HG03159 (cell line): ENCODE data around the gene APLF.
"Not testable (repeated sequence)": the region's sequence is repeated elsewhere in the genome, so short reads cannot be mapped to it uniquely, and the experiment has no call there.

ENCODE experiments used
- ATAC-seq: cut with Tn5 transposase; IDR thresholded peaks from one replicate; pipeline ENCODE4 v1.9.1; 2021; ENCODE audit warnings: mild to moderate bottlenecking, moderate library complexity; ENCODE audit not compliant: unreplicated experiment

Gene APLF

DNA sequence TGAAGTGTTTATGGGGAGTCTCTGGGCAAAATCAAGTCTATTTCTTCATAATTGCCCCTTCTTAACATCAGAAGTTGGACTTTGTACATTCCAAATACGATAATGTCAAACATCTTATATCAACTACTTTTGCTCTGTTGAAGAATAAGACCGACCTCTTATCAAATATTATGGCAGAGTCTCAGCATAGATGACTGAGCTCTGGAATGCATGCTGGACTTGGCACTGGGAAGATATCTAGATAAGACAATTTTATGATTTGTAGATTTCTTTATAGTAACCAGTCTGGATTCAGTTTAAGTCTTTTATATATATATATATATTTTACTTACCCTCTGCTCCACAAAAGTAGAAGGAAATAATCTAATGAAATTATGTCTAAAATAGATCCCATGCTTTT lies 8.2 kb downstream of the APLF start:
- ATAC-seq: no peak

DNA sequence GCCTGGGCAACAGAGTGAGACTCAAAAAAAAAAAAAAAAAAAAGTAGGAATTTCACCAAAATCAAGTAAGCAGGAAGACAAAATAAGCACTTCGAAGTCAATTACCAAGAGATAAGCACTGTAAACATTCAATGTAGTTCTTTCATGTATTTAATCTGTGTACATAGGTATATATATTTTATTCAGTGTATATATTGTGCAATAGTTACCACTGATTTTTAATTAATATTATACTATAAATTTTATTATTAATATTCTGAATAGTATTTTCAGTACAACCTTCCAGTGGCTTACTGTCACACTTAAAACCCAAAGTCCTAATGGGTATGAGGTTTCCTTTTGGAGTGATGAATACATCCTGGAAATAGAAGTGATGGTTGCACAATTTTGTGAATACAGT lies 9.1 kb downstream of the APLF start:
- no peak for ATAC-seq

DNA sequence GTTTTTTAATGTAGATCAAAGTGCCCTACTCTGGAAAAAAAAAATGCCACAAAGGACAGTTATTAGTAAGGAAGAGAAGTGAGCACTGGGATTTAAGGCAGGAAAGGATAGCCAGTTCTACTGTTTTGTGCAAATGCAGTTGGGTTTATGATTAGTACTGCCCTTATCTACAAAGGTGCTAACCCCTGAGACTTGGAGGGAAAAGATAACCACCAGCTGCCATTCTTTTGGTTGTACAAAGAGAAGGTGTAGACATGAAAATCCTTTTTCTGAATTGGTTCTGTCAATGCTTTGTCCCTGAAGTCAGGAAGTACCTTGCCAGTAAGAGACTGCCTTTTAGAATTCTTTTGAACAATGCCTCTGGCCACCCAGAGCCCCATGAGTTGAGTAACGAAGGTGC lies 11.3 kb downstream of the APLF start:
- no peak for ATAC-seq

DNA sequence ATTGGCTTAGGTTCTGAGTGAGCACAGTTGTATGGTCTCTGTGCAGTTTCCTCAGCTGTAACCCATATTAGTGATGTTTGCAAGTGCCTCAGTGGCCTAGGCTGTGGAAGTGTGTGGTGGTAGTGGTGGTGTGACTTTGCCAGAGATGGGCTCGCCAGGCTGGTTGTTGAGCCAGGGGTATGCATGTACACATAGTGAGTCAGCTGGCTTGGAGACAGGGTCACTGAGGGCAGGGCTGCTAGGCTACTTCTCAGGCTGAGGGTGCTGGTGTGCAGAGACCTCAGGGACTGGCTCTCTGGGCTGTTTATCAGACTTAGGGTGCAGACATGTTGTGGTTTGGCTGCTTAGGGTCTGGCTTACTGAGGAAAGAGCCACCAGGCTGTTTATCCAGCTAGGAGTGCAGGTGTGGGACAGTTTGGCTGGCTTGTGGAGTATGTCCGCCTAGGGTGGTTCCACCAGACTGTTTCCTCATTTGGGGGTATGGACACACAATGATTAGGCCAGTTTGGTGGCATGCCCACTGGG lies 15.0 kb downstream of the APLF start:
- ATAC-seq: no peak

DNA sequence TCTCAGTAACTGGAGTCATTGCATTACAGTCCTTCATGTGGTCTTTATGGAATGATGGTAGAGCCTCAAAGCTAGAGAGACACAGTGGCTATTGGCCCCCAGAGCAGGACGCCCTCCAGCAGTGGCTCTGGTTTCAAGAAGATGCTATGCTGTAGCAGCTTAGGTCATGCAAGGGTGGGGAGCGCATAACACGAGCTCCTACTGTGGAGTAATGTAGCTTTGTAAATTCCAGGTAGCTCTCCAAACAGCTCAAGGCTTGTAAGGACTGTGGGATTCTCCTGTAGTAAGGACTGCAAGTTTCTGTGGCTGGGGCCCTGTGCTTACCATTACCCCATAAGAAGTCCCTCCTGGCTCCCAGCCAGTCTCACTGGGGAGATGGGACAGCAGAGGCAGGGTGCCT lies 15.6 kb downstream of the APLF start:
- no peak for ATAC-seq

DNA sequence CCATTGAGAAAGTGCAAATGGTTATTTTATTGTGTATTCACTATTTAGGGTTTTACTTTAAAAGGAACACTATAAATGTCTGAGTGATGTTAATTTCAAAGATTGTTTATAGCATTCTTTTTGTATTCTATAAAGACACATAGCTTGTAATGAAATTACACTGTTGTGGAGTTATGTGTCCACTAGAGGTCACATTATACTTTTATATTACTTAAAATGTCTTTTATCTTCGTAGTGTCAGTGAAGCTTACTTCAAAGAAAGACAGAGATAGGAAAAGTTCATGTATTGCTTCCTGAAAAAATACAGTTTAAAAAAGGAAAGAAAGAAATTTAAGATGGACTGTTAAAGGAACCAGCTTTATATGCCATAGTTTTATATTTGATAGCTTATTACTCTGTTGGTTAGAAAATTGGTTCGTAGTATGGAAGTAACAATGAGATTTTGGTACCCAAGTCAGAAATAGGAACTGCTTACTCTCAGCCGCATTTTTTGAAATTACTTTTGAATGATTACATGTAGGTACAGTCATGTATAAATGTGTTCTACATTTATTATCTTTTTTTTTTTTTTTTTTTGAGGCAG lies 20.5 kb downstream of the APLF start:
- peak; percentile 51 for ATAC-seq

DNA sequence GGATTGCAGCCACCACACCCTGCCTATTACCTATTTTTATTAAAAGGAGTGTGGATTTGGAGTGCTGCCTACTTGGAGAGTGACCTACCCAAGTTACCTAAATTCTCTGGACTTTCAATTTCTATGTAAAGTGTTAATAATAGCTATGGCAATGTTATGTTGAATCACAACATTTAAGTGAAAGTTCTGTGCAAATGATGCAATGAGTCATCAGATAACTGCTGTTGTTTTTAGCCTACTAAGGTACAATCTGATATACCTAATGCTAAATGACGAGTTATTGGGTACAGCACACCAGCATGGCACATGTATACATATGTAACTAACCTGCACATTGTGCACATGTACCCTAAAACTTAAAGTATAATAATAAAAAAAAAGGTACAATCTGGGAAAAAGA lies 21.2 kb downstream of the APLF start:
- not testable (repeated sequence) for ATAC-seq

DNA sequence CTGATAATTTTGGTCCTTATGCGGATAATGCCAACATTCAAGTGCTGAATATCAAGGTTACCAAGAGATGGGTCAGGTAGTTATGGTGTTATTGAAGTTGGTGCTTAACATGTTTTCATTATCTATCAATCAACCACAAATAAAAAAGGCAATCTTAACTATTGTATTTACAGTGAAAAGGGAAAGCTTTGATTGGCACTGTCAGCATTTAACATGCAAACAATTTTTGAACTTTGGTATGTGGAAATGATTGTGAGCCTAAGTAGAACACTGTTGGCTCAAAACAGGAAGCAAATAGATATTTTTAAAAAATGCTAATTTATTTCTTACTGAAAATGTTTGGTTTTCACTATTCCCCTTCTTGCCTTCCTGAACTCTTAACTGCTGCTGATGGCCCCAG lies 21.9 kb downstream of the APLF start:
- no peak for ATAC-seq

DNA sequence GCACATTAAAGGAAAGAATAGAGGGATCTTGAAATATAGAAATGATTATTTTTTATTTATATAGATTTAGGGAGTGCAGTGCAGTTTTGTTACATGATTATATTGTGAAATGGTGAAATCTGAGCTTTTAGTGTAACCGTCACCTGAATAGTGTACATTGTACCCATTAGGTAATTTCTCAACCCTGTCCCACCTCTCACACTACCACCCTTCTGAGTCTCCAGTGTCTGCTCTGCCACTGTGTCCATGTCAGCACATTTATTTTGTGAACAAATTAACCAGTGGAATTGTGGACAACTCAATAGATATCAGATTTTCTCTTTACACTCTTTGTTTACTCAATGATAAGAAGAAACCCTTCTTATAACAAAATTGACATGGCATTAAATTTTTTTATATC lies 24.2 kb downstream of the APLF start:
- ATAC-seq: no peak

DNA sequence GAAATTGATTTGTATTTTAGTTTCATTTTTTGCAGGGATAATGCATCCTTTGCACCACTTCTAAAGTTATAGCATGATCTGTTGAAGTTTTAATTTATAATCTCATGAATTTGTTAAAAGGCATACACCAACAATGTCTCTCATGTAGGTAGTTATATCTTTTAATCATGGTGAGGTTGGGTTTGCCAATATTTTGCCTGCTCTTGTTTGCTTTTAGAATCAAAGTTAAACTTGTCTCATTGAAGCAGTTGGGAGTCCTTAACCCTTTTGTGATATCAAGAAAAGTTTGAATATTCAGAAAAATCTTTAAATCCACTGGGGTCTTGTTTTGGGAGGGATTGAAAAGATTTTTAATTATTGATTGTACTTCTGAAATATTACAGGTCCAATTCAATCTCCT lies 31.7 kb downstream of the APLF start:
- no peak for ATAC-seq

DNA sequence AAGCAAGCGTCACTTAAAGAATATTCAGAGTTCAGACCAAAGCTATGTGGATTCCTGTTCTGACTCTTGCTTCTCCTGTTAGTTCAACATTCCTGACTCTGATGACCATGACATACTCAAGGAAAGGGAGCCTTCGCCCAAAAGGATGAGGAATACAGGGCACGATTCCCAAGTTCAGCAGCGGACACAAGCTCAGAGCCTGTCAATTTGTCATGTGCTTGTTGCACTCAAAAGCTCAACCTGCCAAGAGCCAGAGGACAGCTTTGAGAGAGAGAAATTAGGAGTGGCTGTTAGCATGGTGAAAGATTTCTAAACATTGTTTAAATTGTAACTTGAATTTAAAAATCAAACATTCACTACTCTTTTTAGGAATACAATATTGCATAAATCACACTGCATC lies 33.3 kb downstream of the APLF start:
- no peak for ATAC-seq

DNA sequence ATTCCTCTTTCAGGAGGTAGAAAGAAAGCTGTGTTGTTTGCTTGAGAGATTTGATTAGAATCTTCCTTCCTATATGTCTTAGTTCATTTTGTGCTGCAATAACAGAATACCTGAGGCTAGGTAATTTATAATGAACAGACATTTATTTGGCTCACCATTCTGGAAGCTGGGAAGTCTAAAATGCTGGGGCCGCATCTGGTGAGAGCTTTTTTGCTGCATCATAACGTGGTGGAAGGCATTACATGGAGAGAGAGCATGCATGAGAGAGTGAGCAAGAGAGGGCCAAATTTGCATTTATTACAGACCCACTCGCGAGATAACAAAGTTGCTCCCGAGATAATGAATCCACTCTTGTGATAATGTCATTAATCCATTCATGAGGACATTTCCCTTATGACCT lies 34.4 kb downstream of the APLF start:
- no peak for ATAC-seq

DNA sequence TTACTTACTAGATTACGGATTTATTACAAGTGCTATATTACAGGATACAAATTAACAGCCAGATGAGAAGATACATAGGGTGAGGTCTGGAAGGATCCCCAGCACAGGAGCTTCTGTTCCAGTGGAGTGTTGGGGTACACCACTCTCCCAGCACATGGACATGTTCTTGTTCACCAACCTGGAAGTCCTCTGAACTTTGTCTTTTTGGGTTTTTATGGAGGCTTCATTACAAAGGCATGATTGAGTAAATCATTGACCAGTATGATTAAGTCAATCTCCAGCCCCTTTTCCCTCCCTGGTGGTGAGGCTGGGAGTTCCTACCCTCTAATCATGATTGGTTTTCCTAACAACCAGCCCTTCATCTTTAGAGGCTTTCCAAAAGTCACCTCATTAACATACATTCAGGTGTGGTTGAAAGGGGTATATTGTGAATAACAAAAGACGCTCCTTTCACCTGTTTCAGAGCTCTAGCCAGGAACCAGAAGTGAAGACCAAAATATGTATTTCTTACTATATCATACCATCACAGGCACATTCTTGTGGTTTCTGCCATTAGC lies 38.3 kb downstream of the APLF start:
- no peak for ATAC-seq

DNA sequence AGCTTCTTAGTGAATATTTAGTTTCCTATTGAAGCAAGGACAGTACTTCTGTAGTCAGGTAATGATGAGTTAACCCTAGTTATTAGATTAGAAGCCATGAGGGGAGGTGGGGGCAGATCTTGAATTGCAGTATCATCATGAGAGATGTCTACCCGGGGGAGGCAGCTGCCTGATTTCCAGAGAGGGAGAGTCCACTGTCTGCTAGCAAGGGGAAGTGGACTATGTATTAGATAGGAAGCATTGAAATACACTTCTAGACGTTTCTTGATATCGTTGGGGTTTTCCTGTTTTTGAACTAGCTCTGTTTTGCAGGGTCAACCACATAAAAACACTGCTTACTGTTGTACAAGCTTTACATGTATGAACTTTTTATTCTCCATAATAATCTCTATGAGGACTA lies 38.8 kb downstream of the APLF start:
- ATAC-seq: no peak

DNA sequence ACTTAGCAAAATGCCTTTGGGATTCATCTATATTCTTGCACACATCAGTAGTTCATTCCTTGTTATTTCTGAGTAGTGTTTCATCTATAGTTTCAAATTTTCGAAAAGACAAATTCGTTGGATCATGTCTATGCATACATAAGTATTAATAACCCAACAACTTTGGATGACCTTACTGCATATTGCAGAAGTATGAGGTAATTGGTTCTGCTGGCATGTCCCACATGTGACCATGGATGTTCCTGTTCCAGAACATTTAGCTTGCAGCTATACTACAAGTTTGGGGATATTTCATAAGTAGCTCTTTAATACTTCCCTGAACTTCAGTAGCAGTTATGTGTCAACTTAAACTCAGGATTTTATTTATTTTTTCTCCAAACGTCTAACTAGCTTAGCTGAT lies 44.9 kb downstream of the APLF start:
- ATAC-seq: no peak

DNA sequence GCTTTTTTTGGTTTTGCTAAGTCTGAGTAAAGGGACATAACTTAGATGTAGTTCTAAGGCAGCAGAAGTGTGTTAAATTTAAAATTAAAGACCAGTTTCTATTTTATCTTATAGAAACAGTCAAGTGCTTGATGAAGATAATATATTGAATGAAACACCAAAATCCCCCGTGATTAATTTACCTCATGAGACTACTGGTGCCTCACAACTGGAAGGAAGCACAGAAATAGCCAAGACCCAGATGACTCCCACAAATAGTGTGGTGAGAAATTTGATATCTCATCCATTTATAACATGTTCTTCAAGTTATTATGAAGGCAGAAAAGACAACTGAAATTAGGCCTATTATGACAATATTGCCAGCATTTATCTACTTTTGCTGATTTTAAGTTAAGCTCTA lies 45.6 kb downstream of the APLF start:
- no peak for ATAC-seq

DNA sequence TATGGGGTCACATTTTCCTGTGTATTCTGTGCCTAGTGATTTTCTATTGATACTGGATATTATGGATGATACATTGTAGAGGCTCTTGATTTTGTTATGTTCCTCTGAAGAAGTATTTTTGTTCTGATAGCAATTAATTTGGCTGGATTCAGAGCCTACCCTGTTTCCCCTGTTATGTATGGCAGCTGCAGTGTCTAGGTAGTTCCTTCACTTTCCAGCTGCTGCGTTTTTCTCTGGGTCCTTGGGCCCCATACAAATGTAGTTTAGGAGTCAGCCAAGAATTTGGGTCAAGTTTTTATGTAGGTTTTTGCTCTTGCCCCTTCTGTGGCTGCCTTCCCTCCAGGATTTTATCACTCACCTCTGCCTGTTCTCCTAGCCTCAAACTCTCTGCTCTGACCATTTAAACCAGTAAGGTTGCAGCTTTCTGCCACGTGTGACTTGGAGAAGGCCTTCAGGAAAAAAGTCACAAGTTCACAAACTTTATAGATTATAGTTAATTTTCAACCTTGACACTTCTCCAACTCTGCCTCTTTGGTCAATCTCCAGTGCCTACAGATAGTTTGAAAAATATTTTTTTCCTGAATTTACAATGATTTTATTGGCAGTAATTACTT lies 47.0 kb downstream of the APLF start:
- no peak for ATAC-seq

DNA sequence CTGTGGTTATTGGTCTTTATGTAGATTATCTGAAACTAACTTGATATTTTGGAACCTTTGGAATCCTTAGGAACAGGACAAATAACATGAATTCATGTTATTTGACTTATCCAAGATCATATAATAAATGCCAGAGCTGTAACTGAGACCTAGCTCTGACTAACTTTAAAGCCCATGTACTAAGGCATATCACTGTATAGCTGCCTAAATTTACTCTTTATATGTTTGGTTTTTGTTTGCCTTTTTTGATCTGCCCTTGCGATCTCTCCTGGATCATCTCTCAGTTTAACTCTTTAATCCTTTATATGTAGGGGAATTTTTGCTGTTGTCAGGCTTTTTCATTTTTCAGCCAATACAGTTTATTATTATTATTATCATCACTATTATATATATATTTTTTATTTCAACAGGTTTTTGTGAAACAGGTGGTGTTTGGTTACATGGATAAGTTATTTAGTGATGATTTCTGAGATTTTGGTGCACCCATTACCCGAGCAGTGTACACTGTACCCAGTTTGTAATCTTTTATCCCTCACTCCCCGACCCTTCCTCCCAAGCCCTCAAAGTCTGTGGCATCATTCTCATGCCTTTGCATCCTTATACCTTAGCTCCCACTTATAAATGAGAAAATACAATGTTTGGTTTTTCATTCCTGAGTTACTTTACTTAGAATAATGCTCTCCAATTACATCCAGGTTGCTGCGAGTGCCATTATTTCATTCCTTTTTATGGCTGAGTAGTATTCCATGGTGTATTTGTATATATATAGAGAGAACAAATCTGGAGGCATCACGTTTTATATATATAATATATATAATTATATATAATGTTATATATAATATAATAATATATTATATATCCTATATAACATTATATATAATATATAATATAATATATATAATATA lies 48.9 kb downstream of the APLF start:
- no peak for ATAC-seq

DNA sequence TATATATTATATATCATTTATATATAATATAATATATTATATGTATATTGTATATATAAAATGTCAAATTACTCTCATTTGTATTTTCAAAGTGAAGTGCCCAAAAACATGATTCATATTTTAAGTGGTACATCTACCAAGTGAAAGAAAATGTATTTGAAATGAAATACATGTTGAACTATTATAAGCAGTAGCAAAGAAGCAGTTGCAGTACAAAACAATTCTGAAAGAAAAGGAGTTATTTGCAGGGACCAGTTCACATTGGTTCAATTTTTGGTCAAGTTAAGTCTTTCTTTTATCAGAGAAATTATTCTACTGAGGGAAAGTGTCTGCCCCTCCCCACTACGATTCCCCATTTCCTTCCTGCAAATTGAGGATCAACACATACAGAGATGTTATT lies 51.9 kb downstream of the APLF start:
- ATAC-seq: no peak

DNA sequence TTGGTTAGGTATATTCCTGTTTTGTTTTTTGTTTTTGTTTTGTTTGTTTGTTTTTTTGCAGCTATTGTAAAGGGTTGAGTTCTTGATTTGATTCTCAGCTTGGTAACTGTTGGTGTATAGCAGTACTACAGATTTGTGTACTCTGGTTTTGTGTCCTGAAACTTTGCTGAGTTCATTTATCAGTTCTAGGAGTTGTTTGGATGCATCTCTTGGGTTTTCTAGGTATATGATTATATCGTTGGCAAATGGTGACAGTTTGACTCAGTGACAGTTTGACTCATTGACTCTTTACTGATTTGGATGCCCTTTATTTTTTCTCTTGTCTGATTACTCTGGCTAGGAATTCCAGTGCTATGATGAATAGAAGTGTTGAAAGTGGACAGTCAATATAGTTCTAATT lies 53.7 kb downstream of the APLF start:
- ATAC-seq: no peak

DNA sequence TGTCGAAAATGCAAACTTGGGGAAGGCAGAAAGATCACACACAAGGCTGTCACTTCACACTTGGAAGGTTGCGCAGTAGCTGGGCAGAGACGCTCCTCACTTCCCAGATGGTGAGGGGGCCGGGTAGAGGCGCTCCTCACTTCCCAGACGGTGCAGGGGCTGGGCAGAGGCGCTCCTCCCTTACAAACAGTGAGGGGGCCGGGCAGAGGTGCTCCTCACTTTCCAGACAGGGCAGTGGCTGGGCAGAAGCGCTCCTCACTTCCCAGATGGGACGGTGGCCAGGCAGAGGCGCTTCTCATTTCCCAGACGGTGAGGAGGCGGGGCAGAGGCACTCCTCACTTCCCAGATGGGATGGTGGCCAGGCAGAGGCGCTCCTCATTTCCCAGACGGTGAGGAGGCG lies 59.6 kb downstream of the APLF start:
- ATAC-seq: not testable (repeated sequence)
